ENCODE measurements around the gene CD19.

GRCh38 chr16:28980929-28981328 is 49.2 kb downstream of the CD19 start:
- TF ChIP-seq CTCF (IDR thresholded peaks at IDR 0.05) (no peak), POLR2A (IDR thresholded peaks at IDR 0.05) (no peak)
